Subcutaneous abdominal adipose tissue (tissue), 5 donors: ENCODE measurements around the gene SIGLEC7.

Source experiments
- H3K27ac ChIP-seq: one replicate; pipeline ENCODE4 v1.7.0; 2013; ENCODE audit warnings: low read depth, mild to moderate bottlenecking, inconsistent platforms, low read length, moderate library complexity
- H3K27me3 ChIP-seq, 5 donors: one replicate each; pipeline ENCODE4 v1.7.0; 2013; ENCODE audit warnings: low read length in 5 of 5, inconsistent platforms in 1 of 5; ENCODE audit not compliant: control insufficient read depth in 5 of 5, insufficient read depth in 4 of 5
- H3K36me3 ChIP-seq, 5 donors: one replicate each; pipeline ENCODE4 v1.7.0; 2013; ENCODE audit warnings: low read length in 5 of 5; ENCODE audit not compliant: control insufficient read depth in 5 of 5, insufficient read depth in 5 of 5
- H3K4me1 ChIP-seq, 5 donors: one replicate each; pipeline ENCODE4 v1.7.0; 2013; ENCODE audit warnings: low read length in 5 of 5, mild to moderate bottlenecking in 3 of 5, moderate library complexity in 1 of 5; ENCODE audit not compliant: control insufficient read depth in 5 of 5, insufficient read depth in 5 of 5
- H3K4me3 ChIP-seq, 5 donors: one replicate each; pipeline ENCODE4 v1.7.0; 2013; ENCODE audit warnings: low read length in 5 of 5, low read depth in 1 of 5
- H3K9ac ChIP-seq, 5 donors: one replicate each; pipeline ENCODE4 v1.7.0; 2013; ENCODE audit warnings: low read length in 5 of 5, mild to moderate bottlenecking in 4 of 5, moderate library complexity in 3 of 5
- H3K9me3 ChIP-seq, 5 donors: one replicate each; pipeline ENCODE4 v1.7.0; 2013; ENCODE audit warnings: low read length in 5 of 5; ENCODE audit not compliant: control insufficient read depth in 5 of 5
- donor health status: healthy.
- donor health status: healthy.
- donor health status: healthy.
- donor health status: healthy.
- donor health status: healthy.

The SIGLEC7 gene

GRCh38 chr19:51145916-51146493, 3.9 kb downstream of the SIGLEC7 start:
- Histone ChIP-seq H3K9ac (no peak overlapping the region), H3K27me3 (peaks cover 0 to 12% (median 9%) of the 10 kb centered on the region in 5 donors), H3K4me1 (peaks cover 2 to 49% (median 15%) of the 10 kb centered on the region in 5 donors), H3K9me3 (no peaks in the 10 kb centered on the region), H3K36me3 (no peaks in the 10 kb centered on the region), H3K4me3 (no peak overlapping the region), H3K27ac (no peak overlapping the region)

GRCh38 chr19:51146751-51147150, 4.7 kb downstream of the SIGLEC7 start:
- Histone ChIP-seq H3K4me1 (peaks cover 2 to 42% (median 9%) of the 10 kb centered on the region in 5 donors), H3K27ac (no peak overlapping the region), H3K27me3 (peaks cover 0 to 9% (median 3%) of the 10 kb centered on the region in 5 donors), H3K9ac (no peak overlapping the region), H3K36me3 (no peaks in the 10 kb centered on the region), H3K9me3 (no peaks in the 10 kb centered on the region), H3K4me3 (no peak overlapping the region)

DNA sequence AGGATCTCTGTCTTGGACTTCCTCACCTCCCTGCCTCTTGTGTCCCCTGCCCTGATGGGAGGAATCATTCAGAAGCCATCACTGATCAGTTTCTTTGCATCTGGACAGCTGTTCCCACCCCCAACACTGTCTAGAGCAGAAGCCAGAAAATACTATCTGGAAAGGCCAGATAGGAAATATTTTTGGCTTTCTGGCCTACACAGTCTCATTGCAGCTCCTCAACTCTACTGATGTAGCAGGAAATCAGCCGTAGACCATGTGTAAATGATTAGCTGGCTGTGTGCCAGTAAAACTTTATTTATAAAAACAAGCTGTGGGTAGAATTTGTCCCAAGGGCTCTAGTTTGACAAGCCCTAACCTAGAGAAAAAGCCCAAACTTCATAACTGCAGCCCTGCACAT, 5.6 kb downstream of the SIGLEC7 start:
- Histone ChIP-seq H3K4me3 (no peak overlapping the region), H3K4me1 (peaks cover 0 to 36% (median 9%) of the 10 kb centered on the region in 5 donors), H3K36me3 (no peaks in the 10 kb centered on the region), H3K27ac (no peak overlapping the region), H3K9ac (no peak overlapping the region), H3K9me3 (no peaks in the 10 kb centered on the region), H3K27me3 (peaks cover 0 to 4% (median 0%) of the 10 kb centered on the region in 5 donors)

- no peak overlapping the region for H3K9ac ChIP-seq
- H3K27ac ChIP-seq: no peak overlapping the region
- H3K36me3 ChIP-seq: no peaks in the 10 kb centered on the region
- no peaks in the 10 kb centered on the region for H3K9me3 ChIP-seq
- peaks cover 0 to 3% (median 0%) of the 10 kb centered on the region in 5 donors for H3K27me3 ChIP-seq
- H3K4me1 ChIP-seq: peaks cover 0 to 29% (median 9%) of the 10 kb centered on the region in 5 donors
- H3K4me3 ChIP-seq: no peak overlapping the region
Measured at GRCh38 chr19:51148580-51148979, 6.5 kb downstream of the SIGLEC7 start.

- Histone ChIP-seq H3K9me3 (no peaks in the 10 kb centered on the region), H3K4me1 (peaks cover 0 to 16% (median 9%) of the 10 kb centered on the region in 5 donors), H3K27me3 (peaks cover 0 to 7% (median 2%) of the 10 kb centered on the region in 5 donors), H3K27ac (no peak overlapping the region), H3K4me3 (no peak overlapping the region), H3K9ac (no peak overlapping the region), H3K36me3 (no peaks in the 10 kb centered on the region)
Measured at GRCh38 chr19:51150627-51151026, 8.5 kb downstream of the SIGLEC7 start.

DNA sequence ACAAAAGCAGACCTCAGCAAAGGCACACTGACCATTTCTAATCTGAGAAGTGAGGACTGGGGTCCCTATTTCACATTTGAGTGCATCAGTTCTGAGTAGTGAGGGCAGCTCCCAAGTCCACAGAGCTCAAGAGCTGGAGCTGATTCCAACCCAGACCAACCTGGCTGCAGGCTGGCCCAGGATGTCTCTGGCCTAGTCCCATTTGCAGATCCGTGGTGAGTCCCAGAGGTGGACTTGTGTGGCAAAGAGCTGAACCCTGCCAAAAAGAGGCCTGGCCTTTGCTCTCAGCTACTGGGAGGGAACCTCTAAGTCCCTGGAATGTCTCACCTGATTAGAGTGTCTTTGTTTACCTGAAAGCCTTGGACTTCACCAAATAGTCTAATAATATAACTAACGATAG, 14.6 kb downstream of the SIGLEC7 start:
- H3K27ac ChIP-seq: no peak overlapping the region
- peaks cover 0 to 16% (median 2%) of the 10 kb centered on the region in 5 donors for H3K27me3 ChIP-seq
- H3K36me3 ChIP-seq: no peaks in the 10 kb centered on the region
- H3K4me1 ChIP-seq: no peaks in the 10 kb centered on the region
- no peaks in the 10 kb centered on the region for H3K9me3 ChIP-seq
- H3K9ac ChIP-seq: no peak overlapping the region
- H3K4me3 ChIP-seq: no peak overlapping the region

- Histone ChIP-seq H3K27ac (no peak overlapping the region), H3K36me3 (no peaks in the 10 kb centered on the region), H3K9me3 (no peaks in the 10 kb centered on the region), H3K9ac (no peak overlapping the region), H3K27me3 (peaks cover 0 to 16% (median 2%) of the 10 kb centered on the region in 5 donors), H3K4me3 (no peak overlapping the region), H3K4me1 (no peaks in the 10 kb centered on the region)
Measured at GRCh38 chr19:51157265-51157664, 15.2 kb downstream of the SIGLEC7 start.

DNA sequence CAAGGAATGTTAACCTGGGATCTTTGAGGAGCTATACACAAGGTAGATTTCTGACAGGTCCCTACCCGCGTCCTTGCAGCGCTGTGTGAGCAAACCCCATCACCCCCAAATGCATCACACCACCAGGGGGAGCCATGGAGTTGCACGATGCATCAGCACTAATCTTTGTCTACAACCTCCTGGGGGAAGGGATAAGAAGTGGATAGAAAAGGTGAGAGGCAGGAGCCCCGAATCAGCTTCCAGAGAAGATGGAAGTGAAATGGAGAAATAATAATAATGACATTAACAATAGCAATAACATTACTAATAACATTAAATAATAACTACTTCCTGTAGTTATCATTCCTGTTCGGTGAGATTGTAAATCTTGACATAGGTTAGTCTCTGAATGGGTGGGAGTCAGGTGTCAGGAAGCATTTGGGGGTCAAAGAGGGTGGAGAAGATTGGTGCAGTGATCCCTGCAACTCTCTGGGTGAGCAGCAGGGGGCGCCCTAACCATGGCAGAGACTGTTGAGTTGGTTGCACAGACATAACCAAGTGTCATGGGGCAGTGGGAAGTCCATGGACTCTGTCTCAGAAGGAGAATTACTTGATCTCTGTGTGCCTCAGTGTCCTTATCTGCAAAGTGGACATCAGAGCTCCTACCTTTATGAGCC, 16.5 kb downstream of the SIGLEC7 start:
- Histone ChIP-seq H3K9ac (no peak overlapping the region), H3K36me3 (no peaks in the 10 kb centered on the region), H3K4me3 (no peak overlapping the region), H3K27ac (no peak overlapping the region), H3K4me1 (no peaks in the 10 kb centered on the region), H3K27me3 (peaks cover 0 to 16% (median 2%) of the 10 kb centered on the region in 5 donors), H3K9me3 (no peaks in the 10 kb centered on the region)

GRCh38 chr19:51159656-51160055, 17.6 kb downstream of the SIGLEC7 start:
- Histone ChIP-seq H3K27me3 (peaks cover 0 to 8% (median 0%) of the 10 kb centered on the region in 5 donors), H3K9me3 (no peaks in the 10 kb centered on the region), H3K4me1 (no peaks in the 10 kb centered on the region), H3K27ac (no peak overlapping the region), H3K4me3 (no peak overlapping the region), H3K36me3 (no peaks in the 10 kb centered on the region), H3K9ac (no peak overlapping the region)

- H3K9ac ChIP-seq: no peak overlapping the region
Measured at GRCh38 chr19:51161266-51161665, 19.2 kb downstream of the SIGLEC7 start.

More at GRCh38 chr19:51161266-51161665, 19.2 kb downstream of the SIGLEC7 start:
- Histone ChIP-seq H3K27me3 (peaks cover 0 to 8% (median 0%) of the 10 kb centered on the region in 5 donors), H3K36me3 (no peaks in the 10 kb centered on the region), H3K4me1 (no peaks in the 10 kb centered on the region), H3K27ac (no peak overlapping the region), H3K9me3 (no peaks in the 10 kb centered on the region), H3K4me3 (no peak overlapping the region)
